Islet of Langerhans (tissue), 1 donor: ENCODE results near the gene PLXNB1.
A peak's percentile ranks its signal among the peaks of the same experiment; 100 is the strongest.
"Not testable (repeated sequence)": the region's sequence is repeated elsewhere in the genome, so short reads cannot be mapped to it uniquely, and the experiment has no call there.

ENCODE experiments used
- FAIRE-seq: peaks from one replicate; lab custom pipeline; 2011; peaks lifted over from hg19 to GRCh38; lab: Jason Lieb, UNC

Gene PLXNB1

DNA sequence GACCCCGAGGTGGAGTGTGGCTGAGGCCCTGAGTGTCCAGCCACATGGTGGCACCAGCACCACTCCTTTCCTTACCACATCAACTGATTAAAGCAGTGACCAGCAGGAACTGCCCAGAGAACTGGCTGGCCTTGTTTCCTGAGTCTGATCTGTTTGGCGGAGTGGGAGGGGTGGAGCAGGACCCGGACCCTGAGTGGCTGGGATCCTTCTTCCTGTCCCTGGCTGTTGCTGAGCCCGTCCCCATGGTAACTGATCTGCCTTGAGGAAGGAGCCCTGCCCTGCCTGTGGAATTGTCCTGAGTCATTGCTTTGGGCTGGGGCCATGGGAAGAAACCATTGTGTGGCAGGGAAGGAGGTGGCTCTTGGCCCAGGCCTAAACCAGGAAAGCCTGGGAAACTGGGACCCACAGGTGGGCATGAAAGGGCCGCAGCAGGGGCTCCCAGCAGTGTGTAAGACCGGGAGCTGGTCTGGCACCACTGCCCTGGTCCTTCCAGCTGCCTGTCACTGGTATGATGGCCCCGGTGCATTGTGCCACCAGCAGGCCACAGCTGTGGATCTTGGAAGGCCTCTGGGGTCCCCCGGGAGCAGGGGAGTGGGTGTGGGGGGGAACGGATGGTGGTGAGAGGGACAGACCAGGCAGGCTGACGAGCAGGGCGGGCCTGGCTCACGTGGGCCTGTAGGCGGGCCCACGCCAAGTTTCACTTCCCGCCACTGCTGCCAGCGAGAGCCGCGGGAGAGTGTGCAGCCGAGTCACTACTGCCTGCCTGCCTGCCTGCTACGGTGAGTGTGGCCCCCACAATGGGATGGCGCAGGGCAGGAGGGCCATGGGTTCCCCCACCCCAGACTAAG lies 35.9 kb upstream of the PLXNB1 start:
- FAIRE-seq: peak; percentile 94

DNA sequence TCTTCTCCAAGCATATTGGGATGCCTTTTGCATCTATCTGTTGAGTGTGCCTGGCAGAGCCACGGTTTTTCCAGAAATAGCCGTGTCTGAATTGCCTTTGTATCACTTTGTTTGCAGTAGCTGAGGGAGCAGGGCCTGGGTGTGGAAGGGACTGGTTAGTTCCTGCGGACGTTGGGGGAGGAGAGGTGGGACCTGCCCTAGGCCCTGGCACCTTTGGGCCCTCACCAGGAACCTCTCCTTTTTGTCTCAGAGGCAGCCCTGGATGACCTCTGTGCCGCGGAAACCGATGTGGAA lies 35.3 kb upstream of the PLXNB1 start:
- FAIRE-seq: no peak

DNA sequence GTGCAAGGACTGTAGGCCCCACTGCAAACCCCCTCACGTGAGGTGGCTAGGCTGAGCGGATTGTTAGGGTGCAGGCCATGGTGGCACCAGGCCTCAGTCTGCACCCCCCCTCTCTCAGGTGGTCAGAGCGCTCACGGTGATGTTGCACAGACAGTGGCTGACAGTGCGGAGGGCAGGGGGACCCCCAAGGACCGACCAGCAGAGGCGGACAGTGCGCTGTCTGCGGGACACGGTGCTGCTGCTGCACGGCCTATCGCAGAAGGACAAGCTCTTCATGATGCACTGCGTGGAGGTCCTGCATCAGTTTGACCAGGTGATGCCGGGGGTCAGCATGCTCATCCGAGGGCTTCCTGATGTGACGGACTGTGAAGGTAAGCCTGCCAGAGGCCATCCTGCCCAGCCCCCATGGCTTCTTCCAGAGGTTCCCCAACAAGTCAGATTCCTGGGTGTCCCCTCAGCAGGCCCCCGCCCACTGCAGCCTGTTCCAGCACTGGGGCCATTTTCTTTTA lies 34.9 kb upstream of the PLXNB1 start:
- FAIRE-seq: no peak

DNA sequence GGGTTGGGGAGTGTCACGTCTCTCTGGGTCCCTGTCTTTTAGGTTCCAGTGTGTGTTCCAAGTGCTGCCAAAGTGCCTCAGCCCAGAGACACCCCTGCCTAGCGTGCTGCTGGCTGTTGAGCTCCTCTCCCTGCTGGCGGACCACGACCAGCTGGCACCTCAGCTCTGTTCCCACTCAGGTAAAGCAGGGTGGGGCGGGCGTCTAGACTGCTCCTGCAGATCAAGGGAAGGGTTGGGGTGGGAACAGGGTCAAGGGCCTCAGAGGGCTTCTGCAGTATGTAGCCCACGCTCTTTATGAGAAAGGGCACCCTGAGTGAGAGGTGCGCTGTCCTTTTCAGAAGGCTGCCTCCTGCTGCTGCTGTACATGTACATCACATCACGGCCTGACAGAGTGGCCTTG lies 33.8 kb upstream of the PLXNB1 start:
- no peak for FAIRE-seq

DNA sequence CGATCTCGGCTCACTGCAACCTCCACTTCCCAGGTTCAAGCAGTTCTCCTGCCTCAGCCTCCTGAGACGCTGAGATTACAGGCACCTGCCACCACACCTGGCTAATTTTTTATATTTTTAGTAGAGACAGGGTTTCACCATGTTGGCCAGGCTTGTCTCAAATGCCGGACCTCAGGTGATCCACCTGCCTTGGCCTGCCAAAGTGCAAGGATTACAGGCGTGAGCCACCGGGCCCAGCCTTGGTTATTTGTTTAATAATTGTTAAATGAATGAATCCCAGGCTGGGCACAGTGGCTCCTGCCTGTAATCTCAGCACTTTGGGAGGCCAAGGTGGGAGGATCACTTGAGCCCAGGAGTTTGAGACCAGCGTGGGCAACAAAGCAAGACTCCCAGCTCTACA lies 31.9 kb upstream of the PLXNB1 start:
- FAIRE-seq: not testable (repeated sequence)

DNA sequence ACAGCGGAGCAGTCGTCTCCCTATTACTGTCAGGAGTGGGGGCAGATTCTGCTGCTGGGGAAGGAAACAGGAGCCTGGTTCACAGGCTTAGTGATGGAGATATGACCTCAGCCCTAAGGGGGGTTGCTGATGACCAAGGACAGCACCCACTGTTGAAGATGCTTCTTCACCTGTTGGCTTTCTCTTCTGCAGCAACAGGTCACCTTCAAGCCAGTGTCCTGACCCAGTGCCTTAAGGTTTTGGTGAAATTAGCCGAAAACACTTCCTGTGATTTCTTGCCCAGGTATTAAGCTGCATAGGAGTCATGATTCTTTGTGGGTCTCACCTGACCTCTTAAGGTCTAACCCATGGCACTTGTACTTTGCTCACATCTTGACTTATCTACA lies 30.6 kb upstream of the PLXNB1 start:
- no peak for FAIRE-seq

DNA sequence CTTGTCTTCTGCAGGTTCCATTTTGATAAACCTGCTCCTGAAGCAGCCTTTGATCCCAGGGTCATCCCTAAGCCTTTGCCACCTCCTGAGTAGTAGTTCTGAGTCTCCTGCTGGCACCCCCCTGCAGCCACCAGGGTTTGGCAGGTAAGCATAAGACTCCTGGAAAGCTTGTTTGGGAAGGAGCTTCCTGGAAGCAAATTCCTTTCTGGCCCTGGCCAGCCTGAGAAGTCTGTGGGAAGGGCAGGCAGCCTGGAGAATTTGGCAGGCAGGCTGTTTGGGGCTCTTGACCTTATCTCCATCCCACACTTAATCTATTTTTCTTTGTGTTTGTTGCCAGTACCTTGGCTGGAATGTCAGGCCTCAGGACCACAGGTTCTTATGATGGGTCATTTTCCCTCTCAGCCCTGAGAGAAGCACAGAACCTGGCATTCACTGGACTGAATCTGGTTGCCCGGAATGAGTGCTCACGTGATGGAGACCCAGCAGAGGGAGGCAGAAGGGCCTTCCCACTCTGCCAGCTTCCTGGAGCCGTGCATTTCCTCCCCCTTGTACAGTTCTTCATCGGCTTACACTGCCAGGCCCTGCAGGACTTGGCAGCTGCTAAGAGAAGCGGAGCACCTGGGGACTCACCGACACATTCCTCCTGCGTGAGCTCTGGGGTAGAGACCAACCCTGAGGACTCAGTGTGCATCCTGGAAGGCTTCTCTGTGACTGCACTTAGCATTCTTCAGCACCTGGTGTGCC lies 30.1 kb upstream of the PLXNB1 start:
- FAIRE-seq: no peak

DNA sequence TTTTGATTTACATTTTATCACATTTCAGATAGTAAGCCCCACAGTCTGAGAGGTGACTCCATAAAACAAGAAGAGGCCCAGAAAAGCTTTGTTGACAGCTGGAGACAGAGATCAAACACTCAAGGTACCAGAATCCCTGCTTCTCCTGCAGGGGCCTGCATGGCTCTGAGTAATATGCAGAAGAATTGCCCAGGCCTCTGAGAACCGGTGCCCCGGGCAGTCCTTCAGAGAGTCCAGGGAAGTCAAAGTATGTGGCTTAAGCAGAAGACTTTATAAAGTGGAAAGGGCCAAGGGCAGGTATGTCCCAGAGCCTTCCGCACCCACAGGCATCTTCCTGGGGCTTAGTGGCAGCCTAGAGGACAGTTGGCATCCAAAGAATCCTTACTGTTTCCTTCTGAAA lies 29.4 kb upstream of the PLXNB1 start:
- no peak for FAIRE-seq

DNA sequence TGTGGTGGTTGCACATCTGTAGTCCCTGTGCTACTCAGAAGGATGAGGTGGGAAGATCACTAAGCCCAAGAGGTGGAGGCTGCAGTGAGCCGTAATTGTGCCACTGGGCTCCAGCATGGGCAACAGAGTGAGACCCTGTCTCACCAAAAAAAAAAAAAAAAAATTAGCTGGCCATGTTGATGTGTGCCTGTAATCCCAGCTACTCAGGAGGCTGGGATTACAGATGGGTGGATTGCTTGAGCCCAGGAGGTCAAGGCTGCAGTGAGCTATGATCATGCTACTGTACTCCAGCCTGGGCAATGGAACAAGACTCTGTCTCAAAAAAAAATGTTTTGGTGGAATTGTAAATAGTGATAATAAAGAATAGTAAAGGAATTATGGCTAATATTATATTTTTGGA lies 26.6 kb upstream of the PLXNB1 start:
- FAIRE-seq: no peak

DNA sequence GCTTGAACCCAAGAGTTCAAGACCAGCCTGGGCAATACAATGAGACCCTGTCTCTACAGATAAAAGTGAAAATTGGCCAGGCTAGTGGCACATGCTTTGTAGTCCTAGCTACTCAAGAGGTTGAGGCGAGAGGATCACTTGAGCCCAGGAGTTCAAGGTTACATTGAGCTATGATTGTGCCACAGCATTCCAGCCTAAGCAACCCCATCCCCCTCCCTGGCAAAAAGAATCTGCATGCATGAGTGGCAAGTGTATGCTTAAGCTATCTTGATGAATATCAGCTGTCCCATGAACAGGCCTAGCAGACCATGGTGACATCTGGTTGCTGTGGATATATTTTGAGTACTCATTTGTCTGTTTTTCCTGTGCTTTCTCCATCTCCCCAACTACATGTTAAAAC lies 21.4 kb upstream of the PLXNB1 start:
- no peak for FAIRE-seq

DNA sequence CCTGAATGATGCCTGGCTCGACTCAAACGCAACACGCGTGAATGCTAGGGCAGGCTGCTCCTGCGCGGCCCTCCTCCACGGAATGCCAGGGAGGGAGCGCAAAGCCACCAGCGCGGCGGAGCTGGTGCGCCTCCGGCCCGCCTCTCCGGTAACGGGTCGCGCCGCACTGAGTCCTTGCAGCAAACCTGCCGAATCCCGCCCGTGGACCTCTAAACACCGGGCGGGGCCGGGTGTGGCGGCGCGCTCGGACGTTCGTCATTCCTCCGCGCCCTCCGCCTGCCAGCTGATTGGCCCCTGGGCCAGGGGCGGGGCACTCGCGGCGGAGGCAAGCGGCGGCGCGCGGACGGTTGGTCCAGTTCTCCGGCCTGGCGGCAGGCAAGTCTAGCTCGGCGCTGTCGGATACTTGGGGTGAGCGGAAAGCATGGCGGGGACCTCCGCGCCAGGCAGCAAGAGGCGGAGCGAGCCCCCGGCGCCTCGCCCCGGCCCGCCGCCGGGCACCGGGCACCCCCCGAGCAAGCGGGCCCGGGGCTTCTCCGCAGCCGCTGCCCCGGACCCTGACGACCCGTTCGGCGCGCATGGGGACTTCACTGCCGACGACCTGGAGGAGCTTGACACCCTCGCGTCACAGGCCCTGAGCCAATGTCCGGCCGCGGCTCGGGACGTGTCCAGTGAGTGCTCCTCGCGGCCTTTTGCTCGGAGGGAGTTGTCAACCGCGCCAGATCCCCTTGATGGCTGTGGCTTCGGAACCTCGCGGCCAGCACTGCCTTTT lies 16.7 kb upstream of the PLXNB1 start, which contains the start of gene ATRIP:
Gene ATRIP, plus strand, starts transcription at position 313 of the 769 bp plus-strand sequence. Its CDS starts 109 bp downstream, at position 422.
- no peak for FAIRE-seq

DNA sequence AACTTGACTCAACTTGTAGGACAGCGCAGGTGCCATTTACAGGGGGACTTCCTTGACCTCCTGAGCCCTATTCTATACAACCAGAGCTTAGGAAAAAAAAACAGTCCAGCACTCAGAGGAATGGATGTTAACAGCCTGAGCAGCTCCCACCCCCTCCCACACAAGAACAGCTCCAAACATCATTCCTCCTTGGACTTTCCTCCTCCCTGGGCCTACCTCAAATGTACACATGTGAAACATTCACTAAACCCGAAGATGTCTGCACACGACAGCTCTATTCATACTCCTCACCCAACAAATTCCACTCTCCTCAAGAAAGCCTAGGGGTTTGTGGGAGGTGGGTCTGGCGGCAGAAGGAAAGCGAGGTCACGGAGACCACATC lies 16.1 kb upstream of the PLXNB1 start:
- FAIRE-seq: no peak

DNA sequence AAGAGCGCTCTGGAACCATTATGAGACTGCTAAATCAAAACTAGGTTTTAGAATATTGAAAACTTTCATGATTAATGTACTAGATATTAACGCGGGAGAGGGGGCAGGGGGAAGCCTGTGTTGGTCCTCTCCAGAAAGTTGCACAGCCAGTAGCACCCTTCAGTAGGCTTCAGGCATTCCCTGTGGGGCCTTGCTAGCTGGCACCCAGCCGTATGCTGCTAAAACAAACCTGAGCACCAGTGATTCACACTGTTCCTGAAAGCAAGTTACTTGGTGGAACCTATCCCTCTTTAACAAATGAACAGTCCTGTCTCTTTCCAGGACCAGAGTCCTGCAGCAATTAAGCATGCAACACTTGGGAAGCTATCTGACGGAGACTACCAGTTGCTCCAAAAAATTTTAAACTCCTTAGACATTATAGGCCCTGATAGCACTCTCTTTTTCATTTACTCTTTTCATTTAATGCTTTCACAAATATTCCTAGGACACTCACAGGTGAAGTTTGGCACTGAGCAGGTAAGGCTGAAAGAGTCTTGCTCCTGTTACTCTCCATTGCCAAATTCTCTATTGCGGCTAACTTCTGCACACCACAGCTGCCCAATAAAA lies 15.5 kb upstream of the PLXNB1 start:
- no peak for FAIRE-seq

DNA sequence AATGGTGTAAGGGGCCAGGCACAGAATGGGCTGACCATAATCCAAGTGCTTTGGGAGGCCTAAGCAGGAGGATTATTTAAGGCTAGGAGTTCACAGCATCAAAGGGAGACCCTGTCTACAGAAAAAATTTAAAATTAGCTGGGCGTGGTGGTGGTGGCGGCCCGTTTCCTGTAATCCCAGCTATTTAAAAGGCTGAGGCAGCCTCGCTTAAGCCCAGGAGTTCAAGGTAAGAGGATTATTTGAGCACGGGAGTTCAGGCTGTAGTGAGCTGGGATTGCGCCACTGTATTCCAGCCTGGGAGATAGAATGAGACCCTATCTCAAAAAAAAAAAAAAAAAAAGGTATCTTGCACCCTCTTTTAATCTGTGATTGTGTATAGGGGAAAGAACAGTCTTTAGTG lies 12.1 kb upstream of the PLXNB1 start:
- no peak for FAIRE-seq

DNA sequence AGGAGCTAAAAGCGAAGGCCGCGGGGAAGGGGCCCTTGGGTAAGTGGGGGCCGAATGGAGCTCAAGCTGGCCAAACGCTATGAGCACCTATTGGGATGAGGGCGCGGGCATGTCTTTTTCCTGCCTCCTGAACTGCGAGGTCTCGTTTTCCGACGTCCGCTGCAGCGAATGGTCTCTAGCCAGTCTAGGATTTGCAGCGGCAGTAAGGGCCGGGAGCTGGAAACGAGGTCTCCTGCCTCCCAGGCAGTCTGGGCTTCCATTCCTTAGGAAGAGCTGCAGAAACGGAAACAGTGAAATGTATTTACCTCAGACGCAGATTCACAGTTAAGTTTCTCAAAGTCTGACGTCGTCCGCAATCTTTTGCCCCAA lies 10.7 kb upstream of the PLXNB1 start:
- no peak for FAIRE-seq

DNA sequence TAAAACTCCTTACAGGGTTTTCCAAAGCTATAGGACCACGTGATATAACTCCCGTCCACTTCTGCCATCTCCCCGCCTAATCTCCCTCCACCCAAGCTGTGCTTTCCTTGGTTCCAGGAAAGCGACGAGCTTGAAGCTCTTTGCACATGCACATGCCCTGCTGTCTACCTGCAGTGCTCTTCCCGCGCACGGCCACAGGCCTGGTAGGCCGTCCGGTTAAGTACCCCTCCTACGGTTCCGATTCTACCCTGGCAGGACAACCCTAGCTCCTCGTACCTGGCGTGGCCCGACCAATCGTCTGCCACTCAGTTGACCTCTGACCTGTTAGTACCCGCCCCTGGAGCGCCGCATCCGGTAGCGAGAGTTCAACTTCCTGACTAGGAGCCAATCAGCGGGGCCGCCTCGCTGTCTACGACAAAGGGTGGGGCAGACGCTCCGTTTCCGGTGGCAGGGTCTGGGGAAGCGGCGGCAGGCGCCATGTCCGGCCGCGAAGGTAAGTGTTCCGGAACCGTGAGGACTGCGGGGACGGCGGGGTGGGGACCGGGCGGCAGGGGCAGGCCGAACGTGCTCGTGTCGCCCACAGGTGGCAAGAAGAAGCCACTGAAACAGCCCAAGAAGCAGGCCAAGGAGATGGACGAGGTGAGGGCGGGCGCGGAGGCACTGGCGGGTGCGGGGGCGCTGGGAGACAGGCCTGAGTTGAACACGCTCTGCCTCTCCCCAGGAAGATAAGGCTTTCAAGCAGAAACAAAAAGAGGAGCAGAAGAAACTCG lies 10.1 kb upstream of the PLXNB1 start, which contains the start of the genes CCDC51 and TMA7:
Gene CCDC51, minus strand, starts transcription at position 300 of the 770 bp plus-strand sequence. CDS start 4,991 bp downstream, outside the sequence.
Gene TMA7, plus strand, starts transcription at position 438 of the 770 bp plus-strand sequence. Its CDS starts 40 bp downstream, at position 478.
- FAIRE-seq: peak; percentile 98

DNA sequence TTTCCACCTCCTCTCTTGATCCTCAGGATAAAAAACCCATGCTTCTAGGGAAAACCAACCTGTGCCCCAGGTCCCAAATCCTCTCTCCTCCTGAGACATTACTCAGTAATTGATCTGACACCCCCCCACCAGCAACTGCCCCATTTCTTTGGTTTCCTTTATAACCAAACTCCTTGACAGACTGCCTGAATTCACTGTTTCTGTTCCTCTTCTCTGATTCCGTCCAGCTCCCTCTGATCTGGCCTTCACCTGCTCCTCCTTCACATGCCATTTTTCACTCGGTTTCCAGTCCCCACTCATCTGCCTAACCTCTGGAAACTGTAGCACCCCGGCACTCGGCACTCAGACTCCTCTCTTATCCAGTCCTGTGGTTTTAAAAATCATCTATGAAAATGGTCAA lies 7.9 kb upstream of the PLXNB1 start:
- FAIRE-seq: no peak

DNA sequence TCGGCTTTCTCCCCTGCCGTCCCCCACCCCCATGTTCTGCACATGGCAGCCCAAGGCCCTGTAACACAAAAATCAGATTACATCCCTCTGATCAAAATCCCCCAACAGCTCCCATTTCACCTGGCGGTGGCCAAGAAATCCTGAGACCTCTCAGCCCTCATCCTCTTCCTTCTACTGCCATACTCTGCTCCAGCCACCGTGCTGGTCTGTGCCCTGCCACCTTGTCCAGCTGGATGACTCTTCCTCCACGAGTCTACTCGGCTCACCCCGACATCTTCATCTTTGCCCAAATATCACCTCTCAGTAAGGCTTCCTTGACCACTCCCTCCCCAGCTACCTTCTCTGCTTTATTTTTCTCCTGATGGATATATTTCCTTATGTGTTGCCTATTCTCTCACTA lies 7.0 kb upstream of the PLXNB1 start:
- FAIRE-seq: no peak

DNA sequence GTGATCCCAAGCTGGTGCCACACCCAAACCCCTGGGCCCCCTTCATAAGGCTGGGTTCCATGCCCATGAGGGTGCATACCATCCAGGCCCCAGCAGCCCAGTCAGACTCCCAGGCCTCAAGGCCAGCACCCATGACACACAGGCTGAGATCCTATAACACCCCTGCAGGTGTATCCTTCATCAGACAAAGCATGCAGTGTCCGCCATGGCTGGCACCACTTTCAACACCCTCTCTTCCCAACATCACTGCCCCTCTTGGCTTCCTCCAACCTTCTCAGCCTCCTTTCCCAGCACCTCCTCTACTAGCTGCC lies 6.5 kb upstream of the PLXNB1 start:
- FAIRE-seq: no peak

DNA sequence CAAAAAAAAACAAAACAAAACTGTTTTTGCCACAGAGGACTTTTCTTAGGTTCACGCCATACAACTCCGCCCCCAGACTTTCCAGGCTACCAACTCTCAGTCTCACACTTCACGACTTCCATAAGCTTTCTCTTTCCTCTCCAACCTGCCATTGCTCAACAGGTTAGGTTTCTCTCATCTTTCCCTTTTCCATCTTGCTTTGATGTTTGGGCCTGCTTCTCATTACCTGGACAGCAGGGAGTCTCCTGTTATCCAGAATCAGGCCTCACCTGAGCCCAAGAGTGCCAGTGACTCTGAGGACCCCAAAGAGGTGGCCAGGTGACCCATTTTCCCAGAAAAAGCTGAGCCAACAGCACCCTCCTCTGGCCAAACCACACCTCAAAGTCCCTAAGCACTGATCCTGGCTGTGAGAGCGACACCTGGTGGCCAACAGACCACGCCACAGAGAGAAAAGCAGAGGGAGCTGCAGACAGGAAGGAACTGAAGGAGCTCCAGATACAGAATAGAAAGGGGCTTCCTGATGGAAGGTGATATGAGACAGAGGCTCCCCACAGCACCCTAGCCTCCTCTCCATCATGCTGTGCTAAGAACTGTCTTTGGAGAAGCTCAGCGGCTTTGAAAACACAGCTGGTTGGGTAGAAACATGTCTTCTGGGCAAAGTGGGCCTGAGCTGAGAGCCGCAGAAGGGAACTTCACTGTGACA lies 6.0 kb upstream of the PLXNB1 start:
- FAIRE-seq: peak; percentile 84

DNA sequence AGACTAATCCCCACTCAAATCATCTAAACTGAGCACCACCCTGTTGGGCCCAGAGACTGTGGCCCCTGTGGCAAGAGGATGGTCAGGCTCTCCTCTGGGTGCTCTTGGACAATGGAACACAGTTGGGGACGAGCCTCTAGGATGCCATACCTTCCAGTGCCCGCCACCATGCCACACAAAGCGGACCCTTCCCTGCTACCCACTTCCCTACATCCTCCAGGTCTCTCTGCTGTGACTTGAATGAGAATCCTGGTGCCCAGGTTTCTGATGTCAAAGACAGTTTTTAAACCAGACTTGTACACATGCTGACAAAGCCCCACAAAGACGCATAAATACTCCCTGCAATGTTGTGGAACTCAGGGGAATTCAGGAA lies 5.3 kb upstream of the PLXNB1 start:
- FAIRE-seq: no peak
